Measurements from ENCODE around the gene COPS9. TPM values are rescaled to one million over a fixed set of nuclear protein-coding genes. Genes with fewer than 3 reads are reported as not detected.

The COPS9 gene
- total RNA-seq, 1 experiment from 2014 or later, result 202 TPM

DNA sequence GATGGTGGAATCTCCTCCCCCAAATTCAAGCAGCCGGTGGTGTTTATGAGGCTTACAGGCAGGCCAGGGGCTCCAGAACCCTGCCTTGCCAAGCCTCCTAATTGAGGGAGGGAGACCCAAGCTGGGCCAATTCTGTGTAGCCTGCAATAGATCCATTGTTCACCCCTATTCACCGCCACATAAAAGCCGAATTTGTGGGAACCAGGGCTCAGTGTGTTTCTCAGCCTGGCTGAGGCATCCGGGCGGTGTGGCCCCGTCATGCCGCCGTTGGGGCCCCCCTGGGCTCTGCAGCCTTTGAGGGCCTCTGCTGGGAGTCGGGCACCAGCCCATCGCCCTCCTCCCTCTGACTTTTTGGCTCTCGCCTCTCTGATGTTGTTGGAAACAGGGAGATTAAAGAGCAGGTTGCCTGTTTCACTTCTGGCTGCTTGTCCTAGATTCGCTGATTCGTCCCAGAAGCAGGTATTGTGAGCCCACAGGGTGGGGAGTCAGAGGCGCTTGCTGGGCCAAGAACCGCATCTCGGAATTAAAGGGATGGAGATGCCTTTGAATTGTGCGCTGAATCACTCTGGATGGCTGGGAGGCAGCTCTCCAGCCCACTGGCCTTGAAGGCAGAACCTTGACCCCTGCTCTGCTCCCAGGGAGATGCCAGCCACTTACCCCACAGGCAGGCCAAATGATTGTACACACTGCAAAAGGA, 19.1 kb upstream of the COPS9 start:
- H3K9me2 ChIP-seq (ENCODE audit: insufficient read depth), result no peaks in the 10 kb centered on the region
- H3K27ac ChIP-seq, result no peak overlapping the region
- no peaks in the 10 kb centered on the region for H3K4me1 ChIP-seq (replicated peaks; ENCODE audit: insufficient read depth)
- H3K4me3 ChIP-seq, result no peak overlapping the region
- 0 out of 2 replicates have a peak, but pooled peaks cover 6% of the 10 kb centered on the region for H3F3A ChIP-seq (ENCODE audit: insufficient read depth, low read depth)
- intact Hi-C loops (cut with micrococcal nuclease; ENCODE audit: unreplicated experiment), result loop anchor here (10.0 kb wide), 1 partner anchor 410 kb away; the partner anchor contains the start of genes DUSP28 and RNPEPL1
- H2AFZ ChIP-seq, result no peak overlapping the region
- TF ChIP-seq EZH2 (IDR thresholded peaks at IDR 0.05; ENCODE audit: low read depth) (no peak), CTCF (conservative IDR thresholded peaks at IDR 0.05) (no peak)
- no peaks in the 10 kb centered on the region for H3K9me3 ChIP-seq (ENCODE audit: insufficient read depth, low read depth)
- no TSS peak for BruUV-seq (replicated peaks)
- no peak for DNase-seq
- no peak overlapping the region for H3K4me2 ChIP-seq
- ChIA-PET POLR2A (ENCODE audit: unreplicated experiment) (interaction anchor here (0.7 kb wide), 1 partner anchor 78 kb away, joined by 3 read pairs; no protein-coding TSS in a partner anchor), CTCF (no interaction called here)
- H3K79me2 ChIP-seq (ENCODE audit: low read depth), result no peaks in the 10 kb centered on the region
- H3K36me3 ChIP-seq (ENCODE audit: low read depth), result no peaks in the 10 kb centered on the region
- H4K20me1 ChIP-seq (ENCODE audit: insufficient read depth), result no peaks in the 10 kb centered on the region
- peaks cover 38% of the 10 kb centered on the region for H3K27me3 ChIP-seq (ENCODE audit: insufficient read depth, low read depth)

DNA sequence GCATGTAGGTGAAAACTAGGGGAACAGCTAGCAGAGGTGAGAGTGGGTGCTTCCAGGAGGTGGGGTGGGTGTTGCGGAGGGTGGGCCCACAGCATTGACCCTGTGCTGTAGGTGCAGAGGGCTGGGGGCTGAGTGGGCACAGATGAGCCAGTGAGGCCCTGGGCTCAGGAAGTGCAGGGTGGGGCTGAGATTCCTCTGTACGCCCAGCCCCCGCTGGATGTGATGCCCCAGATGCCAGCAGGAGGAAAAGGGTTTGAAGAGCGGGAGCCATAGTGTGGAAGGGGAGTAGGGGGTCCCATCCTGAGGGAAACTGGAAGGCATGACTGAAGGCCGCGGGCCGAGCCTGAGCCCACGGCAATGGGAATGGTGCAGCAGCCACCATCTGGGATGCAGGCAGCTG, 18.5 kb upstream of the COPS9 start:
- H3K4me2 ChIP-seq, result no peak overlapping the region
- intact Hi-C loops (cut with micrococcal nuclease; ENCODE audit: unreplicated experiment), result loop anchor here (10.0 kb wide), 1 partner anchor 410 kb away; the partner anchor contains the start of genes DUSP28 and RNPEPL1
- no peak for DNase-seq

DNA sequence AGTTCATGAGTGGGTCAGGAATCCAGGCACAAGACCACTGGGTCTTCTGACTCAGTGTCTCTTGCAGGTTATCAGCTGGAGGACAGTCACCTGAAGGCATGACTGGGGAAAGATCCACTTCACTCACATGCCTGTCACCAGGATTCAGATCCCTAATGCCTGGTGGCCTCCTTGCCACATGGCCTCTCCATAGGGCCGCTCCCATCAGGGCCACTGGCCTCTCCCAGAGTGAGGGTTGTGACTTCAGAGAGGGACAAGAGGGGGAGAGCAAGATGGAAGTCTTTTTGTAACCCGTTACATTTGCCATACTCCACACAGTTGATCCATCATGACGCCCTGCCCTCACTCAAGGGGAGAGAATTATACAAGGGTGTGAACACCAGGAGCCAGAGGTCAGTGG, 17.3 kb upstream of the COPS9 start:
- CTCF ChIA-PET, result no interaction called here
- Histone ChIP-seq H3K4me3 (no peak overlapping the region), H3K27ac (no peak overlapping the region), H3K9me2 (ENCODE audit: insufficient read depth) (no peaks in the 10 kb centered on the region), H3K79me2 (ENCODE audit: low read depth) (no peaks in the 10 kb centered on the region), H4K20me1 (ENCODE audit: insufficient read depth) (no peaks in the 10 kb centered on the region), H3K4me2 (no peak overlapping the region), H3F3A (ENCODE audit: insufficient read depth, low read depth) (peaks cover 6% of the 10 kb centered on the region; the same call in 1 of the 2 replicates), H3K36me3 (ENCODE audit: low read depth) (no peaks in the 10 kb centered on the region), H3K27me3 (ENCODE audit: insufficient read depth, low read depth) (peaks cover 42% of the 10 kb centered on the region), H3K4me1 (replicated peaks; ENCODE audit: insufficient read depth) (no peaks in the 10 kb centered on the region), H2AFZ (no peak overlapping the region), H3K9me3 (ENCODE audit: insufficient read depth, low read depth) (no peaks in the 10 kb centered on the region)
- no peak for TF ChIP-seq CTCF (conservative IDR thresholded peaks at IDR 0.05)
- TF ChIP-seq EZH2 (IDR thresholded peaks at IDR 0.05; ENCODE audit: low read depth), result no peak
- intact Hi-C loops (cut with micrococcal nuclease; ENCODE audit: unreplicated experiment), result loop anchor here (10.0 kb wide), 1 partner anchor 411 kb away; the partner anchor contains the start of genes DUSP28 and RNPEPL1
- BruUV-seq (replicated peaks), result no TSS peak
- POLR2A ChIA-PET (ENCODE audit: unreplicated experiment), result no interaction called here
- no peak for DNase-seq

More for the DNA sequence above, 18.5 kb upstream of the COPS9 start:
- Histone ChIP-seq H3K9me2 (ENCODE audit: insufficient read depth) (no peaks in the 10 kb centered on the region), H3K27me3 (ENCODE audit: insufficient read depth, low read depth) (peaks cover 38% of the 10 kb centered on the region), H3K9me3 (ENCODE audit: insufficient read depth, low read depth) (no peaks in the 10 kb centered on the region), H3K36me3 (ENCODE audit: low read depth) (no peaks in the 10 kb centered on the region), H3F3A (ENCODE audit: insufficient read depth, low read depth) (0 out of 2 replicates have a peak, but pooled peaks cover 6% of the 10 kb centered on the region), H3K79me2 (ENCODE audit: low read depth) (no peaks in the 10 kb centered on the region), H3K4me3 (no peak overlapping the region), H3K27ac (no peak overlapping the region), H4K20me1 (ENCODE audit: insufficient read depth) (no peaks in the 10 kb centered on the region), H2AFZ (no peak overlapping the region), H3K4me1 (replicated peaks; ENCODE audit: insufficient read depth) (no peaks in the 10 kb centered on the region)
- TF ChIP-seq EZH2 (IDR thresholded peaks at IDR 0.05; ENCODE audit: low read depth), result no peak
- TF ChIP-seq CTCF (conservative IDR thresholded peaks at IDR 0.05), result no peak
- BruUV-seq (replicated peaks), result no TSS peak
- POLR2A ChIA-PET (ENCODE audit: unreplicated experiment), result no interaction called here
- CTCF ChIA-PET, result no interaction called here
